Endodermal cell (in vitro differentiated cells): Measurements from ENCODE around the gene JAKMIP1. TPM values are rescaled to one million over a fixed set of nuclear protein-coding genes. Genes with fewer than 3 reads are reported as not detected.

Experiments used
- DNase-seq: peaks from one replicate; pipeline ENCODE4 v3.0.0-alpha.2; 2017
- H3K27ac ChIP-seq: 2 replicates; pipeline ENCODE4 v1.5.1; 2013; ENCODE audit warnings: mild to moderate bottlenecking, low read depth, low read length, moderate library complexity
- H3K27me3 ChIP-seq: 2 replicates; pipeline ENCODE4 v1.6.1; 2013; ENCODE audit warnings: mild to moderate bottlenecking, low read length, moderate library complexity; ENCODE audit not compliant: insufficient read depth, control insufficient read depth, poor library complexity, severe bottlenecking
- H3K36me3 ChIP-seq: 2 replicates; pipeline ENCODE4 v1.7.0; 2013; ENCODE audit warnings: mild to moderate bottlenecking, low read length, moderate library complexity; ENCODE audit not compliant: control insufficient read depth, insufficient read depth
- H3K4me1 ChIP-seq: one replicate; pipeline ENCODE4 v1.7.0; 2013; ENCODE audit warnings: low read length; ENCODE audit not compliant: control insufficient read depth, insufficient read depth
- H3K4me3 ChIP-seq: 2 replicates; pipeline ENCODE4 v1.5.1; 2013; ENCODE audit warnings: mild to moderate bottlenecking, low read length, moderate library complexity
- H3K9ac ChIP-seq: 2 replicates; pipeline ENCODE4 v1.6.1; 2013; ENCODE audit warnings: mild to moderate bottlenecking, low read length, moderate library complexity; ENCODE audit not compliant: poor library complexity, severe bottlenecking; ENCODE audit errors: extremely low read depth
- H3K9me3 ChIP-seq: 2 replicates; pipeline ENCODE4 v1.6.1; 2013; ENCODE audit warnings: mild to moderate bottlenecking, low read length, moderate library complexity; ENCODE audit not compliant: control insufficient read depth
- H3K27ac Mint-ChIP-seq: 2 replicates; pipeline ENCODE4 v1.8.0; 2020; ENCODE audit warnings: mixed read lengths
- H3K27me3 Mint-ChIP-seq: 2 replicates; pipeline ENCODE4 v1.8.0; 2021; ENCODE audit warnings: mild to moderate bottlenecking, mixed read lengths; ENCODE audit not compliant: insufficient read depth
- H3K36me3 Mint-ChIP-seq: 2 replicates; pipeline ENCODE4 v1.8.0; 2020; ENCODE audit warnings: low read depth, mixed read lengths
- H3K4me1 Mint-ChIP-seq: 2 replicates; pipeline ENCODE4 v1.8.0; 2020; ENCODE audit warnings: mixed read lengths
- H3K4me3 Mint-ChIP-seq: 2 replicates; pipeline ENCODE4 v1.8.0; 2020; ENCODE audit warnings: mild to moderate bottlenecking, moderate library complexity, mixed read lengths
- H3K9me3 Mint-ChIP-seq: 2 replicates; pipeline ENCODE4 v1.8.0; 2020; ENCODE audit warnings: mild to moderate bottlenecking, mixed read lengths
- CTCF ChIP-seq: fragments of 200-600 bp; sonication (generic); conservative IDR thresholded peaks from 2 replicates; pipeline ENCODE4 v1.5.0; 2021; ENCODE audit warnings: antibody characterized with exemption, mild to moderate bottlenecking
- WGBS, 2 experiments: methylation state at CpG; one replicate each; pipeline versions ENCODE4 v1.1.5 to v1.1.7; 2013; ENCODE audit warnings: missing lambda C conversion rate in 2 of 2, mixed read lengths in 1 of 2; ENCODE audit not compliant: insufficient coverage in 1 of 2, insufficient read length in 1 of 2; 5-methylcytosine and 5-hydroxymethylcytosine counted together
- total RNA-seq, 2 donors: library from RNA; stranded (reverse); fragmentation: NEBNext Ultra II Directional in 1 of 2; extraction: Animal tissue kit (Norgen Biotek cat#: 25700) in 1 of 2; gene quantifications; 2 replicates in 1 of 2; 3 replicates in 1 of 2; pipeline ENCODE4 v1.2.1, GENCODE V29; 2021

JAKMIP1 gene
- total RNA-seq, 2 donors from 2014 or later = 10.4 to 11.2 TPM

DNA sequence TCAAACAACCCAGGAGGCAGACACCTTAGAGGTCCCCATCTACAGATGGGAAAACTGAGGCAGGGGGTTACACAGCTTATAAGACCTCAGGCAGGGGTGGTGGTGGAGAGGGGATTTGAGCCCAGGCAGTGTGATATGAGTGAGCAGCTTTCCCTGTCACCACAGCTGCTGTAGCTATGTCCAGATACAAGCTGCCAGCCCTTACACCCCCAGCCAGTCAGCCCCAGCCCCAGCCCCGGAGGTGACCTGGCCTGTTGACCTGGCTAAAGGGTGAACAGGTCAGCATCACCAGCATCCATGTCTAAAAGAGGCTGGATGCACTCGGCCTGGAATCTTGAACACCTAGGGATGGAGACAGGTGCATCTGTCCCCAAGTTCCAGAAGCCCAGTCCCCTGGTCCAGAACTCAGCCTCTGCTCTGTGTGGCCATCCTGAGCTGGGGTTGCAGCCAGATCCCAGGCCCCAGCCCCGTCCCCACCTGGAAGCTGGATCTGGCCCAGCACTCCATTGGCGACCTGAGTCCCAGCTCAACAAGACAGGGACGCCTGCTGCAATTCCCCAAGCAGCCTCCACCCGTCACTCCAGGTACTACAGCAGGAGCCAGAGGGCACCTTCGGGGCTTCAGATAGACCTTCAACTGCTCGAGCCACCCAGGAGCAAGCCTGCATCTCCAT is 89.5 kb downstream of the JAKMIP1 start:
- peaks cover 34% of the 10 kb centered on the region for H3K36me3 Mint-ChIP-seq
- TF ChIP-seq CTCF = no peak
- H3K9me3 Mint-ChIP-seq = peaks cover 4% of the 10 kb centered on the region
- H3K9me3 ChIP-seq = no peaks in the 10 kb centered on the region
- no peak overlapping the region for H3K4me3 ChIP-seq
- no peak overlapping the region for H3K27ac ChIP-seq
- WGBS, 2 experiments = 95% methylated on average over 4 to 8 of the region's 8 CpGs
- H3K27ac Mint-ChIP-seq = no peak overlapping the region
- H3K4me1 ChIP-seq = no peaks in the 10 kb centered on the region
- H3K27me3 Mint-ChIP-seq = no peaks in the 10 kb centered on the region
- peaks cover 20% of the 10 kb centered on the region for H3K36me3 ChIP-seq
- no peak overlapping the region for H3K9ac ChIP-seq
- no peak overlapping the region for H3K4me3 Mint-ChIP-seq
- DNase-seq = peak; percentile 57
- H3K4me1 Mint-ChIP-seq = peaks cover 3% of the 10 kb centered on the region
- H3K27me3 ChIP-seq = no peaks in the 10 kb centered on the region

- Mint-ChIP-seq H3K4me1 (peaks cover 4% of the 10 kb centered on the region), H3K27ac (no peak overlapping the region), H3K27me3 (peaks cover 1% of the 10 kb centered on the region), H3K9me3 (peaks cover 4% of the 10 kb centered on the region), H3K4me3 (no peak overlapping the region), H3K36me3 (peaks cover 38% of the 10 kb centered on the region)
- Histone ChIP-seq H3K9ac (no peak overlapping the region), H3K27me3 (no peaks in the 10 kb centered on the region), H3K36me3 (peaks cover 24% of the 10 kb centered on the region), H3K9me3 (no peaks in the 10 kb centered on the region), H3K4me1 (no peaks in the 10 kb centered on the region), H3K4me3 (no peak overlapping the region), H3K27ac (no peak overlapping the region)
- TF ChIP-seq CTCF = peak; percentile 84
- DNase-seq = peak; percentile 94
- 76 to 79% methylated on average over 8 to 13 of the region's 13 CpGs for WGBS, 2 experiments
Observed at GRCh38 chr4:6109842-6110560, 90.3 kb downstream of the JAKMIP1 start.

GRCh38 chr4:6107886-6108285 is 92.5 kb downstream of the JAKMIP1 start:
- peak; percentile 22 for DNase-seq
- H3K36me3 ChIP-seq = peaks cover 42% of the 10 kb centered on the region
- Mint-ChIP-seq H3K27ac (no peak overlapping the region), H3K9me3 (peaks cover 4% of the 10 kb centered on the region), H3K4me1 (peaks cover 8% of the 10 kb centered on the region), H3K36me3 (peaks cover 55% of the 10 kb centered on the region), H3K4me3 (no peak overlapping the region), H3K27me3 (peaks cover 1% of the 10 kb centered on the region)
- peaks cover 5% of the 10 kb centered on the region for H3K9me3 ChIP-seq
- no peak overlapping the region for H3K4me3 ChIP-seq
- no peak for TF ChIP-seq CTCF
- no peaks in the 10 kb centered on the region for H3K27me3 ChIP-seq
- no peak overlapping the region for H3K27ac ChIP-seq
- H3K4me1 ChIP-seq = no peaks in the 10 kb centered on the region
- WGBS, 2 experiments = 94% methylated on average over 4 of the region's 4 CpGs; no CpG with 5 or more reads in 1 of the 2 experiments
- no peak overlapping the region for H3K9ac ChIP-seq
